Measurements from ENCODE around the gene EYS. TPM values are rescaled to one million over a fixed set of nuclear protein-coding genes. Genes with fewer than 3 reads are reported as not detected.

The EYS gene
- total RNA-seq, 6 experiments from 2014 or later: 0.54 to 2.3 (median 0.74) TPM; not detected in 1

GRCh38 chr6:63930848-63931247, 1776.2 kb downstream of the EYS start:
- peak; percentile 55 to 76 (median 68) for ATAC-seq
- H3K4me1 ChIP-seq: peaks cover 0 to 27% (median 2%) of the 10 kb centered on the region in 4 donors
- intact Hi-C loops (cut with DNase I): no loop called here

GRCh38 chr6:63929111-63929510, 1777.9 kb downstream of the EYS start:
- no peaks in the 10 kb centered on the region for H3K36me3 ChIP-seq
- DNase-seq (no peak), ATAC-seq (no peak)
- H3K27me3 ChIP-seq: no peaks in the 10 kb centered on the region
- 65% methylated on average over 2 of the region's 2 CpGs for WGBS (ENCODE audit: insufficient coverage, low coverage, low lambda C conversion rate, missing lambda C conversion rate)
- H3K9me3 ChIP-seq: no peaks in the 10 kb centered on the region
- intact Hi-C loops (cut with DNase I): no loop called here
- no peak overlapping the region for H3K27ac ChIP-seq
- TF ChIP-seq POLR2A (IDR thresholded peaks at IDR 0.05) (no peak), CTCF (IDR thresholded peaks at IDR 0.05) (no peak)
- H3K4me3 ChIP-seq: no peak overlapping the region
- H3K4me1 ChIP-seq: peaks cover 0 to 22% (median 0%) of the 10 kb centered on the region in 4 donors

More at GRCh38 chr6:63930848-63931247, 1776.2 kb downstream of the EYS start:
- no peak overlapping the region for H3K4me3 ChIP-seq
- no peaks in the 10 kb centered on the region for H3K9me3 ChIP-seq
- DNase-seq: no peak
- H3K27me3 ChIP-seq: no peaks in the 10 kb centered on the region
- H3K27ac ChIP-seq: no peak overlapping the region
- no peaks in the 10 kb centered on the region for H3K36me3 ChIP-seq
- TF ChIP-seq POLR2A (IDR thresholded peaks at IDR 0.05) (no peak), CTCF (IDR thresholded peaks at IDR 0.05) (no peak)

- no peaks in the 10 kb centered on the region for H3K36me3 ChIP-seq
- DNase-seq (no peak), ATAC-seq (no peak)
- peaks cover 0 to 22% (median 0%) of the 10 kb centered on the region in 4 donors for H3K4me1 ChIP-seq
- no peak for TF ChIP-seq POLR2A (IDR thresholded peaks at IDR 0.05)
- TF ChIP-seq CTCF (IDR thresholded peaks at IDR 0.05): no peak
- no peaks in the 10 kb centered on the region for H3K27me3 ChIP-seq
- intact Hi-C loops (cut with DNase I): no loop called here
- no peak overlapping the region for H3K27ac ChIP-seq
- H3K4me3 ChIP-seq: no peak overlapping the region
- H3K9me3 ChIP-seq: no peaks in the 10 kb centered on the region
- 83% methylated on average over 3 of the region's 3 CpGs for WGBS (ENCODE audit: insufficient coverage, low coverage, low lambda C conversion rate, missing lambda C conversion rate)
These were observed 1778.4 kb downstream of the EYS start for GRCh38 chr6:63928613-63929012.

GRCh38 chr6:63926950-63927927, 1779.8 kb downstream of the EYS start:
- intact Hi-C loops (cut with DNase I): no loop called here
- Histone ChIP-seq H3K9me3 (no peaks in the 10 kb centered on the region), H3K27me3 (no peaks in the 10 kb centered on the region), H3K27ac (no peak overlapping the region), H3K36me3 (no peaks in the 10 kb centered on the region), H3K4me3 (no peak overlapping the region), H3K4me1 (peaks cover 0 to 22% (median 0%) of the 10 kb centered on the region in 4 donors)
- 69% methylated on average over 7 of the region's 7 CpGs for WGBS (ENCODE audit: insufficient coverage, low coverage, low lambda C conversion rate, missing lambda C conversion rate)
- DNase-seq (no peak), ATAC-seq (peak in 2 of 4 donors; percentile 26 to 45)
- TF ChIP-seq CTCF (IDR thresholded peaks at IDR 0.05): no peak
